Motor neuron (in vitro differentiated cells): ENCODE data around the gene SPI1. TPM values are rescaled to one million over a fixed set of nuclear protein-coding genes. Genes with fewer than 3 reads are reported as not detected.
A peak's percentile ranks its signal among the peaks of the same experiment; 100 is the strongest.

ENCODE experiments used
- ATAC-seq, 8 experiments: fragments of 200-7000 bp; cut with Tn5 transposase; replicated peaks in 6 of 8; 2 replicates each; pipeline ENCODE4 v1.8.0; 2021; ENCODE audit warnings: mild to moderate bottlenecking in 8 of 8, moderate library complexity in 8 of 8
- H3K27ac ChIP-seq, 2 donors: fragments of 250-450 bp; sonication (Bioruptor Pico); 2 replicates each; pipeline ENCODE4 v1.9.0; 2021; ENCODE audit warnings: antibody characterized with exemption in 2 of 2, mild to moderate bottlenecking in 2 of 2, moderate library complexity in 1 of 2
- H3K4me1 ChIP-seq, 2 donors: fragments of 250-450 bp; sonication (Bioruptor Pico); replicated peaks in 1 of 2; 2 replicates each; pipeline ENCODE4 v1.6.1; 2021; ENCODE audit warnings: antibody characterized with exemption in 2 of 2, mild to moderate bottlenecking in 2 of 2, moderate library complexity in 1 of 2
- H3K4me3 ChIP-seq, 5 donors: fragments of 250-450 bp; sonication (Bioruptor Pico); 2 replicates each; pipeline ENCODE4 v1.9.0; 2021; ENCODE audit warnings: antibody characterized with exemption in 5 of 5, mild to moderate bottlenecking in 5 of 5, moderate library complexity in 4 of 5
- WGBS, 10 experiments: fragments of 450-650 bp; shearing (Covaris generic); methylation state at CpG; one replicate each; pipeline ENCODE4 v1.0.0; 2022; 5-methylcytosine and 5-hydroxymethylcytosine counted together
- in situ Hi-C, 9 experiments: fragments of 400-800 bp; cut with MboI; loops; one replicate each; pipeline ENCODE4 v1.15.0; 2021; ENCODE audit warnings: low sequenced_read_pairs in 9 of 9, low pct_unique_long_range_greater_than_20kb in 2 of 9; ENCODE audit not compliant: unreplicated experiment in 9 of 9
- total RNA-seq, 8 experiments: library from RNA; unstranded; fragments of 300-600 nt; gene quantifications; 2 replicates each; pipeline versions ENCODE4 v1.2.3 to v1.2.4, GENCODE V29; 2022

SPI1 gene
- total RNA-seq, 8 experiments from 2014 or later, result 0.18 to 0.85 (median 0.44) TPM; not detected in 2

- in situ Hi-C loops, result loop anchor here in 1 of 9 experiments (25.0 kb wide), 1 partner anchor 150 kb away; the partner anchor contains the start of genes CELF1 and PTPMT1
- peaks cover 13 to 14% of the 10 kb centered on the region in 2 donors for H3K4me1 ChIP-seq
- WGBS, 10 experiments, result 0 to 100% (median 85%) methylated on average over 1 to 4 of the region's 12 CpGs; no CpG with 5 or more reads in 7 of the 10 experiments
- no peak overlapping the region for H3K4me3 ChIP-seq
- ATAC-seq, result no peak
- H3K27ac ChIP-seq, result no peak overlapping the region
These were observed 33.8 kb upstream of the SPI1 start for GRCh38 chr11:47411884-47412746.

GRCh38 chr11:47410370-47411264 lies 32.3 kb upstream of the SPI1 start:
- ATAC-seq, result no peak
- 28 to 100% (median 85%) methylated on average over 1 to 6 of the region's 12 CpGs; no CpG with 5 or more reads in 4 of the 10 experiments for WGBS, 10 experiments

GRCh38 chr11:47409440-47410369 lies 31.4 kb upstream of the SPI1 start:
- H3K27ac ChIP-seq, result peak overlapping the region in 1 of 2 donors; percentile 93
- H3K4me1 ChIP-seq, result peaks cover 16 to 17% of the 10 kb centered on the region in 2 donors
- 3 to 92% (median 90%) methylated on average over 2 to 11 of the region's 31 CpGs; no CpG with 5 or more reads in 7 of the 10 experiments for WGBS, 10 experiments
- in situ Hi-C loops, result loop anchor here in 1 of 9 experiments (25.0 kb wide), 1 partner anchor 153 kb away; the partner anchor contains the start of genes CELF1 and PTPMT1
- peak overlapping the region; percentile 61 to 84 (median 69) for H3K4me3 ChIP-seq
- ATAC-seq, result peak in 2 of 8 experiments; percentile 4 to 6

More at GRCh38 chr11:47410370-47411264, 32.3 kb upstream of the SPI1 start:
- in situ Hi-C loops, result loop anchor here in 1 of 9 experiments (25.0 kb wide), 1 partner anchor 152 kb away; the partner anchor contains the start of genes CELF1 and PTPMT1
- Histone ChIP-seq H3K27ac (no peak overlapping the region), H3K4me3 (no peak overlapping the region), H3K4me1 (peaks cover 16 to 17% of the 10 kb centered on the region in 2 donors)

DNA sequence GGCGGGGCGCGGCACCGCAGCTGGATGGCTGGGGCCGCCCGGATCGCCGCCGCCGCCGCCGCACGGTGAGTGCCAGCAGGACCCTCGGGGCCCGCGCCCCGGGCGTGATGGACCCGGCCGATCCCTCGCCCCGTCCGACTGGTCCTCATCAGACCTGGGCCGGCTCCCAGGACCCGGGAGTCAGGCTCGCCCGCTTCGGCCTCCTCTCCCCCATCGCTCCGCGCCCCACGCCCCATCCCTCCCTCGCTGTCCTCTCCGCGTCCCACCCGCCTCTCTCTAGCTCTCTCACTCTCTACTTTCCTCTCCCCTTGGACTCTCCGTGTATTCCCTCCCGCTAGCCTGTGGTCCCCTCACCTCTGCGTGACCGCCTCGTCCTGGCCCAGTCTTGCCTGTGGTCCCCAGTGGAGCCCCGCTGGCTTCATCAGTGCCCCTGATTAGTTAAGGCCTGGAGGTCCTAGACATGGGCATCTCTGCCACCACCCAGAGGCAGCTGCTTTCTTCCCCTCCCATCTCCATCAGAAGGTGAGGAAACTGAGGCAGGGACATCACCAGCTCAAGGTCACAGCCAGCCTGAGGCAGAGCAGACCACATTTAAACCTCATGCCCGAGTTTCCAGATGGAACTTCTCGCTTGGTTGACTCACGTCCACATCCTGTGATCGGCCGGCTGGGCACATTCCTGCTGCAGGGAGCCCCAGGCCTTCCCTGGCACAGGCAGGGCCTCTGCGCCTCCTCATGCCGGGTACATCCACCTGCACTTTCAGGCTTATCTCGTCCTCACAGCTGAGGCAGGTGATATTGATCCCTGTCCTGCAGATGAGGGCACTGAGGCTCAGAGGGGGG lies 30.5 kb upstream of the SPI1 start:
- 0 to 10% (median 0%) methylated on average over 1 to 6 of the region's 50 CpGs; no CpG with 5 or more reads in 5 of the 10 experiments for WGBS, 10 experiments
- Histone ChIP-seq H3K4me1 (peaks cover 16 to 17% of the 10 kb centered on the region in 2 donors), H3K27ac (peak overlapping the region; percentile 83 to 93), H3K4me3 (peak overlapping the region; percentile 61 to 84 (median 69))
- ATAC-seq, result peak in 2 of 8 experiments; percentile 11 to 12
- in situ Hi-C loops, result loop anchor here in 1 of 9 experiments (25.0 kb wide), 1 partner anchor 153 kb away; the partner anchor contains the start of genes CELF1 and PTPMT1

DNA sequence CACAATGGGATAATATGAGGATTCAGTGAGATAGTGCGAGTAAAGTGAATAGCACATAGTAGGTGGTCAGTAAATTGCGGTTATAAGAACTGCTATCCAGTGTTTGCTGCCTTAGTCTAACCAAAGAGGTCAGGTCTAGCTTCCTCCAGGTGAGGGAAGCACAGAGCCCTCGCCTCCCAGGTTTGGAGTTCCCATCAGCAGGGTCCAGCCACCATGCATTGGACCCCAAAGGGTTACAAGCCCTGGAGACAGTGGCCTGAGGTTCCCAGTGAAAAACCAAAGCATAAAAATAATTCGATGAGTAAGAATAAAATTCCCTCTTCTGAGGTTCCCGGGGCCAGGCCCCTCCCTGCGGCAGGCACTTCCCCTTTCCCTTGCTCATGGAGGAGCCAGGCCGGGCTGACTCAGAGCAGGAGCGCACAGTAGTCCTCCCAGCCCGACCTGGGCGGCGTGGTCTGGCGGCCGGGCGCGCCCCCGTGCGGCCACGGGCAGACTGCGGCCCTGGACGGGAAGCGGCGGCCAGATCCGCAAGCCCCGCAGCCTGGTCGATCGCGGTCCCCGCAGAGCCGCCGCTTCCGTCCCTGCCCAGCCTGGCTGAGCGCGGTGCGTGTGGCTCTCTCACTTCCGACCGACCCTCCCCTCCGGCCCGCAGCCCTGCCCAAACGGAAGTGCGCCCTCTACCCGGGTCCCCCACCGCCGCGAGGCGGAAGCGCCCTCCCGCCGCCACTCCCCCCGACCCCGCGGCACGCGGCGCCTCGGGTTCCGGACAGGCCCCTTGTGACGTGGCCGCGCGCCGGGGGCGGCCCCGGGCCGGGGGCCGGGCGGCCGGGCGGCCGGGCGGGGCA lies 29.6 kb upstream of the SPI1 start, which contains the start of gene SLC39A13:
Gene SLC39A13 (plus strand): TSS at position 845 of the 845 bp plus-strand sequence. CDS start 1,505 bp downstream, outside the sequence.
- peaks cover 16 to 17% of the 10 kb centered on the region in 2 donors for H3K4me1 ChIP-seq
- in situ Hi-C loops, result loop anchor here in 1 of 9 experiments (25.0 kb wide), 1 partner anchor 154 kb away; the partner anchor contains the start of genes CELF1 and PTPMT1
- 0 to 14% (median 0%) methylated on average over 1 to 18 of the region's 70 CpGs; no CpG with 5 or more reads in 5 of the 10 experiments for WGBS, 10 experiments
- H3K27ac ChIP-seq, result peak within 1 kb of the TSS; percentile 83 to 93
- peak within 1 kb of the TSS; percentile 61 to 84 (median 69) for H3K4me3 ChIP-seq
- peak; percentile 78 to 95 (median 93) for ATAC-seq

DNA sequence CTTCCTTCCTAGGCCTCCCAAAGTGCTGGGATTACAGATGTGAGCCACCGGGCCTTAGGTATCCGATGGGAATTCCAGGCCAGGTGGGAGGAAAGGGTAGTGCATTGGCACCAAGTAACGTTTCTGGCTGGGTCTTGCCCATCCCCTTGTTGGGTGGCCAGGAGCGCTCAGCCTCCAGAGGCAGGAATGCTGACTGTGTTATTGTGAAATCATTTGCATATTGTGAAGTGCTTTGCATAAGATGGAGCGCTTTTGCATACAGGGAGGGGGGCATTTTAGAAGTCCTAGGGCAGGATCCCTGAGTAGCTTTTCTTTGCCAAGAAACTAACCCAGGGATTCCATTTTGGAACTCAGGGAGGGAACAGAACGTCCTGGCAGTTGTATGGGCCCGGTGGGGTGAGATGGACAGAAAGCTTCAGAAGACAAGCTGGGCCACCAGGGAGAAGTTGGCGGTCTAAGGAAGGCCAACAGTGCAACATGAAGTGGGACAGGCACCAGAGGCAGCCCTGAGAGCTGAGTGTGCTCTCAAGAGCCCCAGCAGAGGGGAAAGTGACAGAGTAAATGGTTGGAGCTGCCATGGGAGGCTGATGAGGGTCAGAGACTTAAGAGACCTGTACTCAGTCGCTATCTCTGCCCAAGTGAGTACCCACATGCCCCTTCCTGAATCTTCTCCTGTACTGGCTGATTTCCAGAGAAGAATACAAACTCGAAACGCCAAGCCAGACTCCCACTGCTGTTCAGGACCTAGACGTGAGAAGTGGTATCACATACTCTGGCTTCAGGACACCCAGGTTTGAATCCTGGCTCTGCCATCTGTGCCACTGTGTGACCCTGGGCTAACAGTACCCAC lies 28.8 kb upstream of the SPI1 start:
- 10 to 100% (median 79%) methylated on average over 2 to 8 of the region's 12 CpGs; no CpG with 5 or more reads in 1 of the 10 experiments for WGBS, 10 experiments
- in situ Hi-C loops, result loop anchor here in 1 of 9 experiments (25.0 kb wide), 1 partner anchor 155 kb away; the partner anchor contains the start of genes CELF1 and PTPMT1
- peak overlapping the region; percentile 61 to 84 (median 69) for H3K4me3 ChIP-seq
- peak in 3 of 8 experiments; percentile 7 to 14 (median 9) for ATAC-seq
- H3K4me1 ChIP-seq, result peaks cover 16 to 17% of the 10 kb centered on the region in 2 donors
- H3K27ac ChIP-seq, result peak overlapping the region; percentile 79 to 93

DNA sequence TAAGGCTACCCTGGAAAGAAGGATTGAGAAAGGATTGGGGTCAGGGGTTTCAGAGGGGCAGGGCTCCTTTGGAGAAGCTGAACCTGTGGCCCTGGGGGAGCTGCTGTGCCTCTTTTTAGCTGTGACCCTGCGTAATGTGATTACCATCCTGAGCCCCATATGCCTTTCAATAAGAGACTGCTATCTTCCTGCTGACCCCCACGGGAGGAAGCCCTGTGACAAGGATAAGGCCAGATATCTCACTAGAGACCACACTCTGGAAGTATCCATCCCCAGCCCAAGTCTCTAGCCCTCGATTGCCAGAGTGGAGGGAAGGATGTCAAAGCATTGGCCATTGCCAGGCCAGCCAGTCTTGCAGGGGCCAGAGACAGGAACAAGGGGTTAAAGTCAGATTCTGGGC lies 25.2 kb upstream of the SPI1 start:
- in situ Hi-C loops, result loop anchor here in 1 of 9 experiments (25.0 kb wide), 1 partner anchor 159 kb away; the partner anchor contains the start of genes CELF1 and PTPMT1
- no peak for ATAC-seq
- H3K4me3 ChIP-seq, result no peak overlapping the region
- no peak overlapping the region for H3K27ac ChIP-seq
- 0 to 80% (median 33%) methylated on average over 1 of the region's 3 CpGs; no CpG with 5 or more reads in 5 of the 10 experiments for WGBS, 10 experiments
- peaks cover 22 to 27% of the 10 kb centered on the region in 2 donors for H3K4me1 ChIP-seq

GRCh38 chr11:47403135-47403534 lies 24.8 kb upstream of the SPI1 start:
- in situ Hi-C loops, result loop anchor here in 1 of 9 experiments (25.0 kb wide), 1 partner anchor 159 kb away; the partner anchor contains the start of genes CELF1 and PTPMT1
- Histone ChIP-seq H3K4me1 (peaks cover 22 to 27% of the 10 kb centered on the region in 2 donors), H3K4me3 (no peak overlapping the region), H3K27ac (no peak overlapping the region)
- no peak for ATAC-seq
- WGBS, 10 experiments, result 66 to 74% (median 71%) methylated on average over 1 to 4 of the region's 4 CpGs; no CpG with 5 or more reads in 7 of the 10 experiments

DNA sequence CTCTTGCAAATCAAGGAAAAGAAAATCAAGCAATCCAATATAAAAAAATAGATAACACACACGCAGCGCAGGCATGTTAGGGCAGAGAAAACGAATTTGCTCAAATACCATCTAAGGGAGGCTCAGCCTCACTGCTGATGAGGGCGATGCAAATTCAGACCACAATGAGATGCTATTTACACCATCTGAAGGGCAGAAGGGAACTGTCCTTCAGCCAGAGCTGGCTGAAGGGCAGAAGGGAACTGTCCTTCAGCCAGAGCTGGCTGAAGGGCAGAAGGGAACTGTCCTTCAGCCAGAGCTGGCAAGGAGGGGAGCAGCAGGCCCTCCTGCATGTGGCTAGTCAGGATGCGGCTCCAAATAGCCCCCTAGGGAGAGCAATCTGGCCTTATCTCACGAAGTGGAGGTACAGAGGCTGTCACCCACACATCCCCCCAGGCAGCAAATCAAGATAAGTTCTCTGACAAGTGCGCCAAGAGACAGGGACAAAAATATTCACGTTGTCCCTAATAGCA lies 22.5 kb upstream of the SPI1 start:
- Histone ChIP-seq H3K4me1 (peaks cover 15 to 19% of the 10 kb centered on the region in 2 donors), H3K4me3 (peak overlapping the region in 1 of 5 donors; percentile 31), H3K27ac (peak overlapping the region; percentile 4 to 7)
- in situ Hi-C loops, result loop anchor here in 1 of 9 experiments (25.0 kb wide), 1 partner anchor 161 kb away; the partner anchor contains the start of genes CELF1 and PTPMT1
- peak; percentile 44 to 85 (median 82) for ATAC-seq
- WGBS, 10 experiments, result 0 to 74% (median 41%) methylated on average over 1 to 7 of the region's 8 CpGs; no CpG with 5 or more reads in 2 of the 10 experiments
